Fibroblast of villous mesenchyme (primary cell): ENCODE data around the gene ACVR2B. TPM values are rescaled to one million over a fixed set of nuclear protein-coding genes. Genes with fewer than 3 reads are reported as not detected.
A peak's percentile ranks its signal among the peaks of the same experiment; 100 is the strongest.

Source experiments
- DNase-seq: peaks from one replicate; pipeline ENCODE4 v3.0.0-alpha.2; 2010; ENCODE audit warnings: low read depth
- H3K4me3 ChIP-seq: 2 replicates; pipeline ENCODE4 v1.5.1; 2011; ENCODE audit warnings: low read depth, mild to moderate bottlenecking, low read length
- CTCF ChIP-seq: IDR thresholded peaks from 2 replicates; pipeline ENCODE4 v1.5.1; 2012; ENCODE audit warnings: low read depth, mild to moderate bottlenecking, low read length; ENCODE audit not compliant: insufficient read depth
- small RNA-seq: library from RNA; depleted of rRNA; stranded (forward); fragments of <200 nt; gene quantifications from one replicate; pipeline ENCODE3, GENCODE V24; 2012
- total RNA-seq: library from RNA; depleted of rRNA; stranded (reverse); fragments of >200 nt; gene quantifications from 2 replicates; pipeline ENCODE4 v1.2.3, GENCODE V29; 2012

Gene ACVR2B
- total RNA-seq, 1 donor, result 1.3 TPM

- H3K4me3 ChIP-seq, result no peak overlapping the region
- TF ChIP-seq CTCF, result no peak
- no peak for DNase-seq
Observed at GRCh38 chr3:38533285-38533976, 79.7 kb downstream of the ACVR2B start.

- no peak for TF ChIP-seq CTCF
- H3K4me3 ChIP-seq, result no peak overlapping the region
- DNase-seq, result no peak
Observed at GRCh38 chr3:38534180-38534579, 80.5 kb downstream of the ACVR2B start.

- H3K4me3 ChIP-seq, result no peak overlapping the region
- no peak for TF ChIP-seq CTCF
- DNase-seq, result no peak
Observed at GRCh38 chr3:38534604-38535003, 80.9 kb downstream of the ACVR2B start.

- no peak overlapping the region for H3K4me3 ChIP-seq
- TF ChIP-seq CTCF, result no peak
- DNase-seq, result no peak
Observed at GRCh38 chr3:38536671-38537070, 83.0 kb downstream of the ACVR2B start.

GRCh38 chr3:38538773-38539353, 85.2 kb downstream of the ACVR2B start:
- TF ChIP-seq CTCF, result no peak
- H3K4me3 ChIP-seq, result no peak overlapping the region
- DNase-seq, result no peak

- peak; percentile 20 for DNase-seq
- no peak for TF ChIP-seq CTCF
- no peak overlapping the region for H3K4me3 ChIP-seq
Observed at GRCh38 chr3:38541806-38542205, 88.1 kb downstream of the ACVR2B start.

Small RNA genes lying within 50 kb of the gene (small RNA-seq; reads per million reads assigned to genes)
- not detected for gene RF00019

Other genes starting within 250 kb of the ACVR2B start
- gene SLC22A13, start 188.1 kb upstream of the ACVR2B start, total RNA-seq, result 0.32 and 0.43 TPM in 2 replicates
- gene SLC22A14, start 171.6 kb upstream of the ACVR2B start, total RNA-seq, result 0.32 and 0.86 TPM in 2 replicates
- 4.3 and 4.8 TPM in 2 replicates for gene XYLB, start 107.1 kb upstream of the ACVR2B start, total RNA-seq
- gene EXOG, start 42.5 kb downstream of the ACVR2B start, total RNA-seq, result 12.9 and 15.1 TPM in 2 replicates
- 0.43 and 0.97 TPM in 2 replicates for gene SCN5A, start 195.8 kb downstream of the ACVR2B start, total RNA-seq